HG03095 (cell line): Measurements from ENCODE around the gene SKI.

ENCODE experiments used
- ATAC-seq: cut with Tn5 transposase; IDR thresholded peaks from one replicate; pipeline ENCODE4 v1.9.1; 2021; ENCODE audit warnings: moderate library complexity; ENCODE audit not compliant: unreplicated experiment

The SKI gene

GRCh38 chr1:2304921-2305681 lies 77.0 kb downstream of the SKI start:
- ATAC-seq, result no peak

GRCh38 chr1:2306151-2306978 lies 78.2 kb downstream of the SKI start:
- ATAC-seq, result no peak

- ATAC-seq, result no peak
Observed at GRCh38 chr1:2307064-2307605, 79.0 kb downstream of the SKI start.

DNA sequence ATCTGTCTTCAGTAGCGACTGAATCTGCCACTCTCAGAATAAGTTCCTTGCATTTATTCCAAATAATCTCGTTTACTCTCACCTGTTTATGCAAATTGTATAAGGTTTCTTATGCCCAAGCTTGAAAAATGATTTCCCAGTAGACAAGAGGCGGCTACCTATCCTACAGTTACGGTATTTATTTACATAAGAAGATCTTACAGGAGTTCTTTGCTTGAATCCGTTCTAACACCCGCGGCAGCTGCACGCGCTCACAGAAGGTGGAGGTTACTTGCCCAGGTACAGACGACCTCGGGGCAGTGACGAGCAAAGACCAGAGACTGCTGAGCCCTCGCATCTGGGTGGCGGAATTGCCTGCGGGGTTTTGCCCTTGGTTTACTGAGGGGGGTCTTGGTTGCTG lies 79.9 kb downstream of the SKI start:
- no peak for ATAC-seq

DNA sequence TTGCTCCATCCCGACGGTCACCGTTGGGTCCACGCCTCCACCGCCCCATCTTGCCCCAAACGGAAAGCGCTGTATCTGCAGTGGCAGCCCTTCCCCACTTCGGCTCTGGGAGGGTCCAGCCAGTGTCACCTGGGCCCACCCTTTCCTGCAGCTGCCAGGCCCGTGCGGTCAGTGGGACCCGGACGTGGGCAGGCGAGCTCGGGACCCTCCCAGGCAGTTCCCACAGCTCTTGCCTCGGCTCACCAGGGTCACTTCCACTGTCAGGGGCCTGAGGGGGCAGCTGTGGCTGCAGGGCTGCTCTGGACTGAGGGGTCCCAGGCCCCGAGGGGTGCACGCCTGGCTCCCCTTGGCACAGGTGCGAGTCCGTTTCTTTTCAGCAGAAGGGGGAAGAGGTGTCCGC lies 80.7 kb downstream of the SKI start:
- ATAC-seq, result no peak

GRCh38 chr1:2310332-2311183 lies 82.4 kb downstream of the SKI start:
- ATAC-seq, result no peak

GRCh38 chr1:2311184-2312032 lies 83.3 kb downstream of the SKI start:
- ATAC-seq, result no peak

- ATAC-seq, result no peak
Observed at GRCh38 chr1:2312160-2312514, 84.0 kb downstream of the SKI start.

DNA sequence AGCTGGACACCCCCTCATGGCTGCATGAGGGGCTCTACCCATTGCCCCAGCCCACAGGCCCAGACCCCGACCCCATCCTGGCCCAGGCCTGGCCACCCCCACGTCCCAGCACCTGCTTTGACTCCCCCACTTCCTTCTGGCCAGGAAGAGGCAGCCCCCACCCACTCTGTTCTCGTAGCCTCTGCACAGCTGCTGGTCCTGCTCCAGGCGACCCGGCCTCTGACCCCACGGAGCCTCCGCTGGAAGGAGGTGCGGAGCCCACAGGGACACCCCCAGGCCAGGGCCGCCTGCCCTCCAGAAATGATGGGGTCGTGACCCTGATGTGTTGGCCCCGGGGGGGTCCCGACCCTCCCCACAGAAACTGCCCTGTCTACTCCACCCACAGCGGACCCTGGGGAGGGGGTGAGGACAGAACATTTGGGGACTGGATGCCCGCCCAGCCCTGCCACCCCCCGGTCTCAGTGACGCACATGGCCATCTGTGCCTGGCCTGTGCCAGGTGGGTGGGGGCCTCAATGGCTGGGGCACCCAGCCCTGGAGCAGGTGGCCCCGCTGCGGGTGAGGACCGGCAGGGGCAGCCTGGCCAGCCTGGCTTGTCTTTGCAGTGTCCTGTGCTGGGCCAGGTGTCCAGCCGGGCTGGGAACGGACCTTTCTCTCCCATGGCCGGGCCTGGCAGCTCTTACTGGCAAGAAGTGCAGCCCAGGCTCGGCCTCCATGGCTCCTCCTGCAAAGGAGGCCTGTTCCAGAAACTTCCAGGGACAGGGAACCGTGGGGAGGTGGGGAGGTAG lies 84.6 kb downstream of the SKI start:
- no peak for ATAC-seq

GRCh38 chr1:2313651-2314261 lies 85.6 kb downstream of the SKI start:
- no peak for ATAC-seq

DNA sequence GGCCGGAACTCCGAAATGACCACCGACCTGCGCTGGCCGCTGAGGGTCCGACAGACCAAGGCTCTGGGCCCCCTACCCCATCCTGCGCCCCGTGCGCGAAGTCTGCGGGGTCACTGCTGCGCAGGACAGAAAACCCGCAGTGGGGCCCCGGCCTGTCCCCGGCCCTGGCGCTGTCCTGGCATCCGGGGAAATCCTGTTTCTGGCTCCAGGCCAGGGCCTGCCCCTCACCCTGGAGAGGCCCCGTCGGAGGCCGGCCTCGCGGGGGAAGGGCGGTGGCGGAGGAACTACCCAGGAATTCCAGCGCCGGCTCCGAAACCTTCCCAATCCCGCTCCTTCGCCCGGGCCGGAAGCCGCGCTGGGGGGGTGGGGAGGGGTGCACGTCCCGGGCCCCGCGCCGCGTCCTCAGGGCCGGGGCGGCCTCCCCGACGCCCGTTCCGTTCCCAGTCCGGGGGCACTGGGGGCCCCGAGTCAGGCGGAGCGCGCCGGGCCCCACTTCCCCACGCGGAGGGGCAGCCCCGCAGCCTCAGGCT lies 86.2 kb downstream of the SKI start:
- no peak for ATAC-seq

DNA sequence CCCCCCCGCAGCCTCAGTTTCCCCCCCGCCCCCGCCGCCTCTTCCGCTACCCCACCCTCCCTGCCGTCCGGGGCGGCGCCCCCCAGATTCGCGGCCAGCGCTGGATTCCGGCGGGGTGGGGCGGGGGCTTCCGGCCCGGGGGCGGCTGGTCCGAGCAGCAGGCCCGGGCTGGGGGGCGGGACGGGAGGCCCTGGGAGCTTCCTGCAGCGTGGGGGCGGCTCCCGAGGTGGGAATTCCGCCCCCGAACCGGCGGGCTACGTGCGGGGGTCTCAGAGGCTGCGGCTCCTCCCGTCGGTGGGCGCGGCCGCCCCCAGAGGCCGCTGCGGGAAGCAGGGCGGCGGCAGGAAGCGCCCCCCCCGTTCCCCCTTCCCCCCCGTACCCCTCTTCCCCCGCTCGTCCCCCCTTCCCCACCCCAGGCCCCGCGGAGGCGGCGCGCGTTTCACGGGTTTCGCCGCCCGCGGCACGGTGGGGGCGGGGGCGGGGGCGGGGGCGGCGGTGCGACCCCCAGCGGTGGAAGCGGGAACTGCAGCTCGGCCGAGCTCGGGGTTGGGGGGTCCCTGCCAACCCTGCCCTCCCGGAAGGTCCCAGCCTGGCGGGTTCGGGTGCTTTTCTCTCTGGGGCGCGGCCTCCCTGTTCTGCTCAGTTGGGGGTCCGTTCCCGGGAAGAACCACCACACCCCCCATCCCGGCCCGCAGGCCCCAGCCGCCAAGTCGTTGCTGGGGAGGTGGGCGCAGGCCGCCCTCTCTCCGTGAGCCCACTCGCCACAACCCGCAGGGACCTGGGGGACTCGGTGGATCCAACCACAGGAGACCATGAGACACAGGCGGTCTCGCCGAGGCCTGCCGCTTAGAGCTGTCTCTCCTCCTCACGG lies 86.9 kb downstream of the SKI start:
- no peak for ATAC-seq

GRCh38 chr1:2315674-2316450 lies 87.7 kb downstream of the SKI start:
- ATAC-seq, result no peak

DNA sequence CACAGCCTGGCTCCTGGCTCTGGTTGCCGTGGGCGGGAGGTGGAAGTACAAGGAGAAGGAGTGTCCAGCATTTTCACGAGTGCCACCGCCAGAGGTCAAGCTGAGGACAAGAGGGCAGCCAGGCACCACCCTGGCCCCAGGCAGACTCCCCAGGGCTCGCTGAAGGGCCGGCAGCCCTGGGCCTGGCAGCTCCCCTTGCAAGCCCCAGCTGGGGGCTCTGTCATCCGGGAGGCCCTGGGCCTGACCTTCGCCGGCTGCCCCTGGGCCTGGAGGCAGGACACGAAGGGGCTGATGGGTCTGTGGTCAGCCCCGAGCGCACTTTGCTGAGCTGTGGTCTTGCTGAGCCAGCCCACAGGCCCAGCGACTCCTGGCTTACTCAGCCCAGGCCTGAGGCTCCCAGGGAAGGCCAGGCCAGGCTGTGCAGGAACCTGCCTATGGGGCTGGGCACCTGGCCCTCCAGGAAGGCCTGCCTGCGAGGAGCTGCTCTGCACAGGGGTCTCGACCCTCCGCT lies 88.4 kb downstream of the SKI start:
- no peak for ATAC-seq

DNA sequence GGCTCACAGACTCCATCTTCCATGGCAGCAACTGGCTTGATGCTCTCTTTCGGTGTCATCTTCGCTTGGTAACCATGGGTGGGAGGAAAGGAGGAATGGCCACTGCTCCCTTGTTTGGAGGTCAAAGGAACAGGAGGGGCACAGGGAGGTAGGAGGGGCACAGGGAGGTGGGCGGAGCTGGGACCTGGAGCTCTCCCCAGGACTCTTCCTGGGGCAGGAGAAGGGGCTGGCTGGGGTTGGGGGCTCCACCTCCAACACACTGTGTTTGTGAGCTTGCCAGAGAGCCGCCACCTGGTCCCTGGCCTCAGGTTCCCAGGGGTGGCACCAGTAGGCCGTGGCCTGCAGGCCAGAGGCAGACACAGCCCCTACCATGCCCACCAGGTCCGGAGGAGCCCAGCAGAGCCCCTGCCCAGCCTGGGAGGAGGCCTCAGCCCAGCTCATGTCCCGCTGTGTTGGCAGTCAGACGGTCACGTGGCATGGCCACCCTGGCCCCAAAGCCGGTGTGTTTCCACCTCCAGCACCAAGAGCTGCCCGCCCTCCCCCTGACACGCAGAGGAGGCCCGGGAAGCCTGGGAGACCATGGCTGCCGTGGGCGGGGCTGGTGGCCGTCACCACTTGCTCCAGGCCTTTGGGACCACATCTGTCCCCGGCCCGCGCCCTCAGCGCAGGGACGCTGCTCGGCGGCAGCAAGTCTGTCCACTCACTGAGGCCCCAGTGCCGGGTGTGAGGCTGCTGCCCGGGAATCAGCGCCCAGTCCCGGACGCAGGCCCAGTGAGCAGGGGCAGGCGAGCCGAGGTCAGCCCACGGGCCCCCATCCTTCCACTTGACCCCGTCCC lies 89.3 kb downstream of the SKI start:
- no peak for ATAC-seq
